SU-DHL-6 (cell line): ENCODE data around the gene ART1.

ENCODE experiments used
- H2AFZ ChIP-seq: fragments of 200-600 bp; sonication (generic); 2 replicates; pipeline ENCODE4 v1.6.1; 2014; ENCODE audit warnings: low read depth, mild to moderate bottlenecking, moderate library complexity, mixed read lengths, antibody characterized with exemption, low read length; ENCODE audit not compliant: severe bottlenecking
- H3F3A ChIP-seq: fragments of 200-600 bp; shearing (Covaris generic); 2 replicates; pipeline ENCODE4 v1.6.0; 2016; ENCODE audit warnings: antibody characterized with exemption, mild to moderate bottlenecking; ENCODE audit not compliant: insufficient read depth
- H3K27ac ChIP-seq: fragments of 200-600 bp; sonication (generic); 2 replicates; pipeline ENCODE4 v1.5.1; 2016; ENCODE audit warnings: low read depth, mild to moderate bottlenecking, low read length, moderate library complexity, mixed read lengths
- H3K27me3 ChIP-seq: fragments of 200-600 bp; sonication (generic), shearing (Covaris generic); 2 replicates; pipeline ENCODE4 v1.6.0; 2014; ENCODE audit warnings: mild to moderate bottlenecking, low read length
- H3K36me3 ChIP-seq: fragments of 200-600 bp; sonication (generic); 2 replicates; pipeline ENCODE4 v1.6.1; 2014; ENCODE audit warnings: mild to moderate bottlenecking, low read length, mixed read lengths
- H3K4me2 ChIP-seq: fragments of 300-600, 200-600 bp; shearing (Covaris generic), sonication (generic); 2 replicates; pipeline ENCODE4 v1.6.0; 2014; ENCODE audit warnings: low read length, low read depth, mild to moderate bottlenecking; ENCODE audit not compliant: poor library complexity, severe bottlenecking
- H3K4me3 ChIP-seq: fragments of 200-600 bp; sonication (generic); 2 replicates; pipeline ENCODE4 v1.5.1; 2014; ENCODE audit warnings: antibody characterized with exemption, low read length, mild to moderate bottlenecking, mixed read lengths; ENCODE audit not compliant: insufficient read depth, poor library complexity, severe bottlenecking
- H3K79me2 ChIP-seq: fragments of 200-600 bp; sonication (generic); 2 replicates; pipeline ENCODE4 v1.6.1; 2014; ENCODE audit warnings: mild to moderate bottlenecking, low read length, moderate library complexity; ENCODE audit not compliant: insufficient read depth
- H3K9ac ChIP-seq: fragments of 200-600 bp; sonication (generic); 2 replicates; pipeline ENCODE4 v1.7.0; 2014; ENCODE audit warnings: mild to moderate bottlenecking, low read length
- H3K9me2 ChIP-seq: fragments of 200-600 bp; sonication (generic); replicated peaks from 2 replicates; pipeline ENCODE4 v1.6.1; 2014; ENCODE audit warnings: low read length; ENCODE audit not compliant: insufficient read depth
- H3K9me3 ChIP-seq: fragments of 200-600 bp; sonication (generic); 2 replicates; pipeline ENCODE4 v1.6.1; 2014; ENCODE audit warnings: low read length, mixed read lengths; ENCODE audit not compliant: insufficient read depth
- H4K20me1 ChIP-seq: fragments of 200-600 bp; sonication (generic); 2 replicates; pipeline ENCODE4 v1.6.1; 2014; ENCODE audit warnings: low read depth, mild to moderate bottlenecking, antibody characterized with exemption, low read length, moderate library complexity, mixed read lengths
- CTCF ChIP-seq: fragments of 200-600 bp; sonication (generic); IDR thresholded peaks from one replicate; pipeline ENCODE4 v1.5.1; 2017; ENCODE audit warnings: antibody characterized with exemption, mild to moderate bottlenecking, low read length, moderate library complexity; ENCODE audit not compliant: insufficient read depth, poor library complexity, severe bottlenecking
- EZH2phosphoT487 ChIP-seq: fragments of 200-600 bp; sonication (generic), shearing (Covaris generic); conservative IDR thresholded peaks from 2 replicates; pipeline ENCODE4 v1.6.1; 2018; ENCODE audit warnings: mild to moderate bottlenecking, antibody characterized with exemption, low read length, moderate library complexity, mixed read lengths

Gene ART1

GRCh38 chr11:3700910-3701309, 56.0 kb downstream of the ART1 start:
- Histone ChIP-seq H2AFZ (no peak overlapping the region), H3K36me3 (peaks cover 68% of the 10 kb centered on the region), H3K79me2 (peaks cover 9% of the 10 kb centered on the region; the same call in 1 of the 2 replicates), H3K4me2 (no peak overlapping the region), H3K27me3 (no peaks in the 10 kb centered on the region), H3K9me2 (no peaks in the 10 kb centered on the region), H3K9ac (no peak overlapping the region), H4K20me1 (no peaks in the 10 kb centered on the region), H3K4me3 (no peak overlapping the region), H3K9me3 (no peaks in the 10 kb centered on the region), H3K27ac (no peak overlapping the region), H3F3A (peaks cover 19% of the 10 kb centered on the region; the same call in 1 of the 2 replicates)
- TF ChIP-seq CTCF (no peak), EZH2phosphoT487 (no peak)

- H3K4me2 ChIP-seq, result no peak overlapping the region
- H3K27ac ChIP-seq, result no peak overlapping the region
- H3F3A ChIP-seq, result peaks cover 14% of the 10 kb centered on the region; the same call in 1 of the 2 replicates
- H3K4me3 ChIP-seq, result no peak overlapping the region
- H3K9me3 ChIP-seq, result no peaks in the 10 kb centered on the region
- H3K36me3 ChIP-seq, result peaks cover 67% of the 10 kb centered on the region
- H4K20me1 ChIP-seq, result no peaks in the 10 kb centered on the region
- H3K79me2 ChIP-seq, result peaks cover 9% of the 10 kb centered on the region; the same call in 1 of the 2 replicates
- H2AFZ ChIP-seq, result no peak overlapping the region
- H3K27me3 ChIP-seq, result no peaks in the 10 kb centered on the region
- H3K9ac ChIP-seq, result no peak overlapping the region
- TF ChIP-seq CTCF, result no peak
- no peak for TF ChIP-seq EZH2phosphoT487
- no peaks in the 10 kb centered on the region for H3K9me2 ChIP-seq
Measured at GRCh38 chr11:3703383-3703782, 58.5 kb downstream of the ART1 start.

GRCh38 chr11:3707176-3707575, 62.2 kb downstream of the ART1 start:
- Histone ChIP-seq H3K79me2 (peaks cover 9% of the 10 kb centered on the region; the same call in 1 of the 2 replicates), H3K27me3 (no peaks in the 10 kb centered on the region), H4K20me1 (no peaks in the 10 kb centered on the region), H3K9ac (no peak overlapping the region), H3F3A (0 out of 2 replicates have a peak, but pooled peaks cover 14% of the 10 kb centered on the region), H3K9me2 (no peaks in the 10 kb centered on the region), H3K27ac (no peak overlapping the region), H3K4me2 (no peak overlapping the region), H2AFZ (no peak overlapping the region), H3K4me3 (no peak overlapping the region), H3K9me3 (no peaks in the 10 kb centered on the region), H3K36me3 (peaks cover 76% of the 10 kb centered on the region)
- TF ChIP-seq EZH2phosphoT487 (no peak), CTCF (no peak)

GRCh38 chr11:3709977-3710376, 65.0 kb downstream of the ART1 start:
- peaks cover 75% of the 10 kb centered on the region for H3K36me3 ChIP-seq
- H3K27me3 ChIP-seq, result no peaks in the 10 kb centered on the region
- H3K4me3 ChIP-seq, result no peak overlapping the region
- no peak overlapping the region for H2AFZ ChIP-seq
- no peaks in the 10 kb centered on the region for H3K9me2 ChIP-seq
- H4K20me1 ChIP-seq, result no peaks in the 10 kb centered on the region
- peaks cover 9% of the 10 kb centered on the region; the same call in 1 of the 2 replicates for H3F3A ChIP-seq
- H3K4me2 ChIP-seq, result no peak overlapping the region
- H3K9ac ChIP-seq, result no peak overlapping the region
- H3K79me2 ChIP-seq, result no peaks in the 10 kb centered on the region
- H3K27ac ChIP-seq, result no peak overlapping the region
- no peaks in the 10 kb centered on the region for H3K9me3 ChIP-seq
- TF ChIP-seq EZH2phosphoT487 (no peak), CTCF (no peak)
